ENCODE data around the gene REXO4.
"Not testable (repeated sequence)": the region's sequence is repeated elsewhere in the genome, so short reads cannot be mapped to it uniquely, and the experiment has no call there.

Gene REXO4

DNA sequence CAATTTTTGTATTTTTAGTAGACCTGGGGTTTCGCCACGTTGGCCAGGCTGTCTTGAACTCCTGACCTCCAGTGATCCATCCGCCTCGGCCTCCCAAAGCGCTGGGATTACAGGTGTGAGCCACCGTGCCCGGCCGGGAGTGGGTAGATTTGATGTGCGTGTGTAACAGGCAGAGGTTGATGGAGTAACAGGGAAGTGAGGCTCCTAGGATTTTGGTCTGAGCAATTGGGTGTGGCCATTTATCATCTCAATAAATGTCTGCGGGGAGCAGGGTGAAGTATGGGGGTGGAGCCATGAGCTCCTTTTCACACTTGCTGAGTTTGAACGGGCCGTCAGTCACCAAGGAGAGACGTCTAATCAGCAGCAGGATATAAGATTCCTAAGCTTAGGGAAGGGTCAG is 1.2 kb upstream of the REXO4 start:
- DNase-seq, result no peak

DNA sequence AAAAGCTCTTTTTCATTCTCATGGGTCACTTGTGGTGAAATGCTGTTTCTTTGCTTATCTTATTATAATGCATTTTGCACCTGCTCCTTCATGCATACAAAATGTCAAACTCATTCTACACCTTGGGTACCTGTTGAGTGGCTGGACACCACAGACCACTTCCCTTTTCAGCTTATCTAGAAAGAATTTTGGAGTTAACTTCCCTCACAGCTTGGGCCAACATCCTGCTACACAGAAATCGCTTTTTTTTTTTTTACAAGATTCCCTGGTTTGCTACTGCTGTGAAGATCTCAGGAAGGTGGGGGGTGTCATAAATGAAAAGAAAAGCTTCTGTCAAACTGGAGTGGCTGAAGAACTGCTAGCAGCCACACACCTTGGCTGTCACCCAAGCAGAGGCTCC is 2.6 kb downstream of the REXO4 start:
- no peak for DNase-seq

DNA sequence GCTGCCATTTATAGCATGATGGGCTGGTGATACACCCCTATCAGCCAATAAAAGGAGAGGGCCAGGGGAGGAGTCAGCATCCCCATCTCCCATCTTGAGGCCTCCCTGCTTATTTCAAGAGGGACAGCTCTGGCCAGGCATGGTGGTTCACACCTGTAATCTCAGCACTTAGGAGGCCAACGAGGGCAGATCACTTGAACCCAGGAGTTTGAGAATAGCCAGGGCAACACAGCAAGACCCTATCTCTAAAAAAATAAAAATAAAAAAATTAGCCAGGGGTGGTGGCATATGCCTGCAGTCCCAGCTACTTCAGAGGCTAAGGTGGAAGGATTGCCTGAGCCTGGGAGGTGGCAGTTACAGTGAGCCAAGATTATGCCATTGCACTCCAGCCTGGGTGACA is 9.8 kb downstream of the REXO4 start:
- no peak for DNase-seq

DNA sequence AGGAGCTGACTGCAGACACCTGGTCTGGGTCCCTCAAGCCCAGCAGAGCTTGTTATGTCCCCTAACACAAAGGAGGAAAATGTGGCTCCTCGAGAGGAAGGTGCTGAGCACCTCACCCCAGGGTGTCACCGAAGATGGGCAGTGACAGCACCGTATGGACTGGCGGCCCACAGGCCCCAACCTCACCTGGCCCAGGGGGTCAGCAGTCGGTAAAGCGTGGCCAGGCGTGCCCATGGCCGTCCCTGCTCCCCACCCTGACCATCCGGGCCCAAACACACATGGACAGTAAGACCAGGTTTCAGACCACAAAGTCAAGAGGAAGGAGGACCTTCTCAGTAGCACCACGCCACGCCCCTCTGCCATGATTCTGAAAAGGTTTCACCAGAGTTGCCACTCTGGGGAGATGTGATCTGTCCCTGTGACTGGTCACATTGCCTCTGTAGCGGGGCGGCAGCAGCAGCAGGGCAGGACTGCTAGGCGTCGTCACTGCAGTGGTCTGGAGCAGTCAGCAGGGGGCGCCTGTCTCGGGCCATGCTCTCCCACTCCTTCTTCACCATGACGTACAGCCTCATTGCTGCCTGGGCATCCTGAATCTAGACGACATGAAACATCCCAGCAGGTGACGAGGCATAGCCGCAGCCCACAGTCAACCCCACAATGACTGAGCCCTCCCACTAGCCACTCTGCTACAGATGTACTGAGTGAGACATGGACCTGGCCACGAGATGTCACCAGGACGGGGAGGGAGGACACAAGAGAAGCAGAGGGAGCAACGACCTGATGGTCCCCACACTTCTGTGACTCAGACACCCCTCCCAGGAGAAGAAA is 11.1 kb downstream of the REXO4 start:
- DNase-seq, result peak; percentile 57

GRCh38 chr9:133405508-133406438 is 12.0 kb downstream of the REXO4 start:
- no peak for DNase-seq

DNA sequence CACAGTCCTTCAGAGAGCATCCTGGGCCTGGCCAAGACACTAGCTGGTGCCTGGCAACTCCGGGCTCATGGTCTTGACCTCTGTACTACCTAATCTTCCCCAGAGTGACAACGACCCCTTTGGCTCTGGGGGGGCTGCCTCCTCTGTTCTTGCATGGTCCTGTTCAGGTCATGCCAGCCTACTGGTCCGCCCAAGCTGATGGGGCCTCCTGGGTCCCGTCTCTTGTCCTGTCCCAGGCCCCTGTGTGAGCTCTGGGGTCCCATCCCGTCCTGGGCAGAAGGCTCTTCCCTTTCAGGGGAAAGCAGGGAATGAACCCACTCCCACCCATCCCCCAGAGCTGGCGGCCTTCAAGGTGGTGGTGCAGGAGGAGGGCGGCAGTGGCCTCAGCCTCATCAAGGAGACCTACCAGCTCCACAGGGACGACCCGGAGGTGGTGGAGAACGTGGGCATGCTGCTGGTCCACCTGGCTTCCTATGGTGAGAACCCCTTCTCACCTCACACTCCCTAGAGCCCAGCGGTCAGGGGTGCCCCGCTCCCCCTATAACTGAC is 13.3 kb downstream of the REXO4 start:
- no peak for DNase-seq

GRCh38 chr9:133403766-133404453 is 13.9 kb downstream of the REXO4 start:
- DNase-seq, result no peak

DNA sequence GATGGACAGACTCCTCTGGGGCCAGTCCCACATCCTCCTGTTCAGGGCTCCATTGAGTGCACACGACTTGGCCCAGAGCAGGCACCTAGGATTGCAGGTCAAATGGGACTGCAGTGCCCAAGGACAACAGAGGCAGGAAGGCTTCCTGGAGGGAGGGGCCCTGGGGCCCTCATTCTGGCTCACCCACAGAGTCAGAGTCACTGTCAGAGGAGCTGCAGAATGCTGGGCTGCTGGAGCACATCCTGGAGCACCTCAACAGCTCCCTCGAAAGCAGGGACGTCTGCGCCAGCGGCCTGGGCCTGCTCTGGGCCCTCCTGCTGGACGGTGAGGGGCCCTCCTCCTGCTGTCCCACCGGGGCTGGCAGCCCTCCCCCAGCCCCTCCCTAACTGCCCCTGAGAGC is 15.1 kb downstream of the REXO4 start:
- no peak for DNase-seq

DNA sequence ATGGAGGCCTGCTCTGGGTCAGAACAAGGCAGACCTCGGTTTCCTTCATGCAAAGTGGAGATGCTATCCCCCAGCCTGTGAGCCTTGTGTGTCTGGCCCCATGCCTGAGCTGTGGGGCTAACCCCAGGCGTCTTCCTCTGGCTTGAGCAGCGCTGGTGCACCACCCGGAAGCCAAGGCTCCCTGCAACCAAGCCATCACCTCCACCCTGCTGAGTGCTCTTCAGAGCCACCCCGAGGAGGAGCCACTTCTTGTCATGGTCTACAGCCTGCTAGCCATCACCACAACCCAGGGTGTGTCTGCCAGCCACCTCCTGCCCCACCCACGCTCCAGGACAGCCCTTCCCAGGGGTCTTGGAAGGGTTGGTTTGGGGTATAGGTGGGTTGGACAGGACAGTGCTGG is 16.2 kb downstream of the REXO4 start:
- no peak for DNase-seq

DNA sequence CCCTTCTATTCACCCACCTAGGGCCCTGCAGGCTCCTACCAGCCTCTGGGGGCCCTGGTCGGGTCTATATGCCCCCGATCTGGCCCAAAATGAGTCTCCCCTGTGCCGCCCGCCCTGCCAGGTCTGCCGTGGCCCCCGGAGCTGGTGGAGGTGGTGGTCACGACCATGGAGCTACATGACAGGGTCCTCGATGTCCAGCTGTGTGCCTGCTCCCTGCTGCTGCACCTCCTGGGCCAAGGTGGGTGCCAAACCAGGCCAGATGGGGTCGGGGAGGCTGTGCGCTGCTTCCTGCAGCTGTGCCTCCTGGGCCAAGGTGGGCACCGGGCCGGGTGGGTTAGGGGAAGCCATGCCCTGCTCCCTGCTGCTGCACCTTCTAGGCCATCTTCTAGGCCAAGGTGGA is 17.5 kb downstream of the REXO4 start:
- no peak for DNase-seq

DNA sequence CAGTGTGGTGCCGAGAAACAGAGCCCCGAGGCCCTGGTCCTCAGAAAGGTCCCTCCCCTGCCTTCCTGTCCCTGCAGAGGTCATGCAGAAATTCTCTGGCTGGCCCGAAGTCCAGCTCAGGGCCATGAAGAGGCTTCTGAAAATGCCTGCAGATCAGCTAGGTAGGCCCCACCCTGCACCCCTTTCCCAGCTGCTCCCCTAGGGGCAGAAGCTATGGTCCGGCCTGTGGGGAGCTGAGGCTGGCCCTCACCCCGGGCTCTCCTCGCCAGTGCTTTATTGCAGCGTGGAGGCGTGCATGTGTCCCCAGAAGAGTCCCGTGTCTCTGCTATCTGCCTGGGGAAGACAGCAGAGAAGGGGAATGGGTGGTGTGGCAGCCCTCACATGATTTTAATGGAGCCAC is 19.9 kb downstream of the REXO4 start:
- no peak for DNase-seq

DNA sequence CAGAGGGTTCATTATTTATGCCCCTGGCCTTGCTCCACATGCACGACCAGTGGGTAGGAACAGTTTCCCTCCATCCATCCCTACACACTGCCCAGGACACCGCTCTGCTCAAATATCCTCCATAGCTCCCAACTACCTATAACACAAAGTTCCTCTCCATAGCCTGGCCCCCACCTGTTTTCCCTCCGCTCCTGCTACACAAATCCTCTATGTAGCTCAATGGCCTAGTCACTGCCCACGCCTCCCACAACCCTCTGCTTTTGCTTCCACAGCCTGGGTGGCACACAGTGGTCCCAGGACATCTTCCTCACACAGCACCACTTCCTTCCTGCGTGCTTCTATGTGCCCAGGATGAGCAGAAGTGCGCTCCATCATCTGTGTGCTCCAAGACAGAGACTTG is 20.4 kb downstream of the REXO4 start:
- DNase-seq, result no peak

GRCh38 chr9:133396952-133397351 is 20.9 kb downstream of the REXO4 start:
- peak; percentile 8 for DNase-seq

DNA sequence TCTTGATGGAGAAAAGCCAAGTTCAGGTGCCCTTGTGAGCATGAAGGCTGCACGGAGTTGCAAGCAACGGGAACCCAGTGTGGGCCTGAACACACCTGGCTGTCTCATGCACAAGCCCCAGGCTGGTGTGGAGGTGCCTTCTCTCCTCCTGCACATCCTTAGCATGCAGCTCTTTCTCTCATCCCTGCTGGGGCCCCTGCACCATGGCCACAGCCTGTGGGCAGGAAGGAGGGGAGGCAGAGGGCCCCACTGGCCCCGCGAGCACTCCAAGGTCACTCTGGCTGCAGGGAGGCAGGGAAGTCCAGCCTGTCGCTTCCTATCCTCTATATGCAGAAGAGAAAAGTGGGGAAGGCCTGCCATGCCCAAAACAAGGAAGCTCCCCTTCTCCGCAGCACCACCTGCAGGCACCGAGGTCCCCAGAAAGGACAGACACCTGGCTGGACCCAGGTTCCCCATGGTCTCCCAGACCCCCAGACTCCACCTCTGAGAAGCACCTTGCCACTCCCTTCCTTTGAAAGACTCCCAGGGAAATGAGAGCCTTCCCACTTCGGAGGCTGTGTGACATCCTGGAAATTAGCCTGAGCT is 23.0 kb downstream of the REXO4 start:
- DNase-seq, result no peak

GRCh38 chr9:133393399-133393798 is 24.4 kb downstream of the REXO4 start:
- no peak for DNase-seq

GRCh38 chr9:133392308-133392707 is 25.5 kb downstream of the REXO4 start:
- DNase-seq, result not testable (repeated sequence)

DNA sequence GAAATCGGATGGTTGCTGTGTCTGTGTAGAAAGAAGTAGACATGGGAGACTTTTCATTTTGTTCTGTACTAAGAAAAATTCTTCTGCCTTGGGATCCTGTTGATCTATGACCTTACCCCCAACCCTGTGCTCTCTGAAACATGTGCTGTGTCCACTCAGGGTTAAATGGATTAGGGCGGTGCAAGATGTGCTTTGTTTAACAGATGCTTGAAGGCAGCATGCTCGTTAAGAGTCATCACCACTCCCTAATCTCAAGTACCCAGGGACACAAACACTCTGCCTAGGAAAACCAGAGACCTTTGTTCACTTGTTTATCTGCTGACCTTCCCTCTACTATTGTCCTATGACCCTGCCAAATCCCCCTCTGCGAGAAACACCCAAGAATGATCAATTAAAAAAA is 26.4 kb downstream of the REXO4 start:
- DNase-seq, result not testable (repeated sequence)

DNA sequence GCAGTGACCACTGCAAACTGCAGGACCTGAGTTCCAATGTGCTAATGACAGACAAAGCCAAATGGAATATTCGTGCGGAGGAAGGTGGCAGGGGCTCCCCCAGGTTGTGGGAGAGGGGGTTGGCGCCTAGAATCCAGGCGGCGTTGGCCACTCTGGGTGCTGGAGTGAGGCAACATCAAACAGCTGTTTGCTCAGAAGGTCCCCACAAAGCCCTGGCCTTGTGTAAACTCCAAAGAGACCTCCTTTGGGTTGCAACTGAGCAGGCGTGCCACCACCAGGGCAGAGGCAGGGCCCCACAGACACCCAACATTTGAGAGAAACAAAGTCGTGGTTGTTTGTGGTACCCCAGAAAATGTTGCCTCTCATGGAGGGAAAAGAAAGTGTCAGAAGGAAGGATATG is 27.1 kb downstream of the REXO4 start:
- no peak for DNase-seq

DNA sequence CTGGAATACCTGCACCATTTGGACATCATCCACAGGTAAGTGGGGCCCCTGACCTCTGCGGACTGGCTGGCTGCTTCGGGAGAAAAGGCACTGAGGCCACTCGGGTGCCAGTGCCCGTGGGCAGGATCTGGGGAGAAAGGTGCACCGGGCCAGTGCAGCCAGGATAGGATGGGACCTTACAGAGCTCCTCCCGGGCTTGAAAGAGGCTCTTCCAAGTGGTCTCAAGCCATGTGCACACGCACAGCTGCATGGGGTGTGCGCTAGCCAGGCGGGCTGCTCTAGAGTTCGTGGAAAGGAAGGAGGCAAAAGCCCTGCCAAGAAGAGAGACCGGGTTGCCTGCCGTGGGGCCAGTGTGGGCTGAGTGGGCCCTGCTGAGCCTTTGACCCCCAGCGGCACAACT is 28.2 kb downstream of the REXO4 start:
- DNase-seq, result no peak

DNA sequence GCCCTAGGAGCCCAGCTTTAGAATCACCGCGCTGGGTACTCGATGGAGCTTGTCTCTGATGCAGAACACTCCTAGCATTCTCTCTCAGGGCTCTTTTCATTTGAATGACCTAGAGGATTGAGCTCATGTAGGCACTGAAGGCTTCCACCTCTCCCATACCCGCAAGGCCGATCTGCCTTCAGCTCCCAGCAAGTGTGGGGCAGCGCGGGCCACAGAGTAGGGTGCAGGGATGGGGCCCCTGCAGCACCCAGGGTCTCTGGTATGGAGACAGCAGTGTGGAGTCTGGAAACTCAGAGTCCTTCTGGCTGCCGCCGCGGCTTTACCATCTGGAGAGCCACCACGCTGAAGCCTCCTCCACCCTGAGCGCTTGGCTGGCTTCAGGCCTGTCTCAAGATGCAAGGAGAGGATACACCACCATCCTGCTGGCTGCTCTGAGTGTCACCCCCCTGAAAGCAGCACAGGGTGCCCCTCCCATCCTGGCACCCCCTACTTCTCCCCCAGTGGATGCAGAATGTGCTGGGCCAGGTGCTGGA is 28.7 kb downstream of the REXO4 start:
- DNase-seq, result no peak

GRCh38 chr9:133387680-133388079 is 30.1 kb downstream of the REXO4 start:
- no peak for DNase-seq

DNA sequence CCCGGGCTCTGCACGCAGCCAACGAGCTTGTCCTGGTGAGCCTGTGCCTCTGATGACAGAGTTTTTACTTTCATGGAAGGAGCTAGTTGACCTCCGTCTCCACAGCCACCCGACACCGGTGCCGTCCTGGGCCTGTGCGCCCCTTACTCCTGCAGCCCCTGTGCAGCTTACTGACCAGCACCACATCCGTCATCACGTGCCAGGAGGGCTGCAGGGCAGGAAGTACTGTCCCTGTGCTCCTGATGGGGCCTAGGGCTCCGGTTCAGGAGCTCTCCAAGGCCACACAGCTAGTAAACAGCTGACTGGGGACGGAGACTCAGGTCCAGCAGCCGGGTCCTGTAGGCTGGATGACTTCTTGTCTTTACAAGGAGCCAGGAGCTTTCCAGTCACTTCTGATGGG is 31.5 kb downstream of the REXO4 start:
- DNase-seq, result no peak

- DNase-seq, result no peak
Measured at GRCh38 chr9:133385452-133385851, 32.4 kb downstream of the REXO4 start.

All from NCI-H1092 treated with DMSO at 0.1 percent for 48 hours (cell line).